Measurements from ENCODE around the gene RAB29.

GRCh38 chr1:205783433-205783795 is 8.1 kb upstream of the RAB29 start:
- TF ChIP-seq POLR2A (IDR thresholded peaks at IDR 0.05) (no peak), CTCF (IDR thresholded peaks at IDR 0.05) (no peak)

All from Peyer's patch (tissue), 4 donors.